Tibial artery (tissue), 4 donors: ENCODE results near the gene PHTF2.

Source experiments
- DNase-seq, 2 donors: peaks; one replicate each; pipeline ENCODE4 v3.0.0-alpha.2; 2019
- H3K27ac ChIP-seq, 2 donors: fragments of 200-600 bp; sonication (generic) in 1 of 2; 1 replicate in 1 of 2; 2 replicates in 1 of 2; pipeline ENCODE4 v1.5.1; 2018 to 2019; ENCODE audit warnings: mild to moderate bottlenecking in 1 of 2
- H3K27me3 ChIP-seq, 2 donors: fragments of 200-600 bp; sonication (generic) in 1 of 2; one replicate each; pipeline versions ENCODE4 v1.5.1 to v1.6.0; 2016 to 2019
- H3K36me3 ChIP-seq, 3 donors: fragments of 200-600 bp; sonication (generic) in 2 of 3; one replicate each; pipeline ENCODE4 v1.5.1; 2016 to 2019; ENCODE audit warnings: mild to moderate bottlenecking in 2 of 3
- H3K4me1 ChIP-seq, 4 donors: fragments of 200-600 bp; sonication (generic) in 2 of 4; 1 replicate in 3 of 4; 2 replicates in 1 of 4; pipeline ENCODE4 v1.5.1; 2016 to 2019
- H3K4me3 ChIP-seq, 2 donors: fragments of 200-600 bp; sonication (generic) in 1 of 2; 1 replicate in 1 of 2; 2 replicates in 1 of 2; pipeline ENCODE4 v1.5.1; 2018 to 2019; ENCODE audit warnings: mild to moderate bottlenecking in 2 of 2
- H3K9me3 ChIP-seq, 3 donors: fragments of 200-600 bp; sonication (generic) in 1 of 3; one replicate each; pipeline ENCODE4 v1.5.1; 2016 to 2019
- CTCF ChIP-seq, 2 experiments: fragments of 200-600 bp in 1 of 2; fragments of 450-650 bp in 1 of 2; IDR thresholded peaks; one replicate each; pipeline ENCODE4 v1.5.1; 2017 to 2019; ENCODE audit warnings: antibody characterized with exemption in 2 of 2, mild to moderate bottlenecking in 1 of 2, moderate library complexity in 1 of 2
- intact Hi-C: fragments of 100-400 bp; cut with DNase I; formaldehyde crosslinking; loops from one replicate; pipeline ENCODE4 v1.15.0; 2023; ENCODE audit warnings: low total_unique reads

The PHTF2 gene

GRCh38 chr7:77760809-77761453 is 37.6 kb upstream of the PHTF2 start:
- intact Hi-C loops, result no loop called here
- no peak for TF ChIP-seq CTCF (IDR thresholded peaks at IDR 0.05)
- Histone ChIP-seq H3K4me3 (no peak overlapping the region), H3K4me1 (peaks cover 0 to 43% (median 9%) of the 10 kb centered on the region in 4 donors), H3K36me3 (no peaks in the 10 kb centered on the region), H3K9me3 (no peaks in the 10 kb centered on the region), H3K27me3 (no peaks in the 10 kb centered on the region), H3K27ac (no peak overlapping the region)
- DNase-seq, result no peak

- peaks cover 0 to 20% (median 13%) of the 10 kb centered on the region in 3 donors for H3K36me3 ChIP-seq
- H3K27ac ChIP-seq, result no peak overlapping the region
- intact Hi-C loops, result no loop called here
- H3K27me3 ChIP-seq, result no peaks in the 10 kb centered on the region
- no peaks in the 10 kb centered on the region for H3K9me3 ChIP-seq
- H3K4me3 ChIP-seq, result no peak overlapping the region
- no peak for TF ChIP-seq CTCF (IDR thresholded peaks at IDR 0.05)
- DNase-seq, result no peak
- peaks cover 0 to 26% (median 4%) of the 10 kb centered on the region in 4 donors for H3K4me1 ChIP-seq
Measured at GRCh38 chr7:77765481-77765880, 33.1 kb upstream of the PHTF2 start.

- Histone ChIP-seq H3K27ac (no peak overlapping the region), H3K4me1 (peaks cover 0 to 26% (median 2%) of the 10 kb centered on the region in 4 donors)
- intact Hi-C loops, result no loop called here
Measured at GRCh38 chr7:77765906-77766800, 32.4 kb upstream of the PHTF2 start.

GRCh38 chr7:77766801-77767605 is 31.6 kb upstream of the PHTF2 start:
- Histone ChIP-seq H3K4me3 (no peak overlapping the region), H3K27me3 (no peaks in the 10 kb centered on the region), H3K27ac (no peak overlapping the region), H3K9me3 (no peaks in the 10 kb centered on the region), H3K36me3 (peaks cover 0 to 33% (median 14%) of the 10 kb centered on the region in 3 donors), H3K4me1 (peaks cover 0 to 26% (median 2%) of the 10 kb centered on the region in 4 donors)
- intact Hi-C loops, result no loop called here
- no peak for TF ChIP-seq CTCF (IDR thresholded peaks at IDR 0.05)
- no peak for DNase-seq

More at GRCh38 chr7:77765906-77766800, 32.4 kb upstream of the PHTF2 start:
- Histone ChIP-seq H3K9me3 (no peaks in the 10 kb centered on the region), H3K4me3 (no peak overlapping the region), H3K36me3 (peaks cover 0 to 26% (median 14%) of the 10 kb centered on the region in 3 donors), H3K27me3 (no peaks in the 10 kb centered on the region)
- TF ChIP-seq CTCF (IDR thresholded peaks at IDR 0.05), result no peak
- no peak for DNase-seq

- H3K4me1 ChIP-seq, result peaks cover 0 to 12% (median 2%) of the 10 kb centered on the region in 4 donors
- intact Hi-C loops, result no loop called here
- peaks cover 22 to 61% (median 36%) of the 10 kb centered on the region in 3 donors for H3K36me3 ChIP-seq
- no peaks in the 10 kb centered on the region for H3K27me3 ChIP-seq
- no peaks in the 10 kb centered on the region for H3K9me3 ChIP-seq
- H3K4me3 ChIP-seq, result no peak overlapping the region
- no peak overlapping the region for H3K27ac ChIP-seq
- TF ChIP-seq CTCF (IDR thresholded peaks at IDR 0.05), result no peak
- DNase-seq, result no peak
Measured at GRCh38 chr7:77770316-77770715, 28.3 kb upstream of the PHTF2 start.
